ENCODE measurements around the gene CHPF2.
A peak's percentile ranks its signal among the peaks of the same experiment; 100 is the strongest.

Gene CHPF2

GRCh38 chr7:151232091-151232916, at the start of gene CHPF2:
CHPF2 (plus strand) TSS chr7:151232483; CDS start chr7:151234012, 1,529 bp downstream.
- no peaks in the 10 kb centered on the region for H3K27me3 Mint-ChIP-seq
- H3K4me3 Mint-ChIP-seq: peak within 1 kb of the TSS; percentile 100
- H3K36me3 Mint-ChIP-seq: peaks cover 3% of the 10 kb centered on the region
- no peaks in the 10 kb centered on the region for H3K9me3 Mint-ChIP-seq (ENCODE audit: low read depth)
- H3K4me1 Mint-ChIP-seq (ENCODE audit: low read depth): peaks cover 30% of the 10 kb centered on the region
- peak within 1 kb of the TSS; percentile 98 for H3K27ac Mint-ChIP-seq

GRCh38 chr7:151185762-151186639, 46.3 kb upstream of the CHPF2 start:
- no peak overlapping the region for H3K4me3 Mint-ChIP-seq
- H3K4me1 Mint-ChIP-seq (ENCODE audit: low read depth): no peaks in the 10 kb centered on the region
- H3K9me3 Mint-ChIP-seq (ENCODE audit: low read depth): no peaks in the 10 kb centered on the region
- H3K27me3 Mint-ChIP-seq: no peaks in the 10 kb centered on the region
- no peak overlapping the region for H3K27ac Mint-ChIP-seq
- H3K36me3 Mint-ChIP-seq: no peaks in the 10 kb centered on the region

- Mint-ChIP-seq H3K4me1 (ENCODE audit: low read depth) (no peaks in the 10 kb centered on the region), H3K4me3 (no peak within 1 kb of the TSS), H3K36me3 (no peaks in the 10 kb centered on the region), H3K9me3 (ENCODE audit: low read depth) (no peaks in the 10 kb centered on the region), H3K27me3 (no peaks in the 10 kb centered on the region), H3K27ac (no peak within 1 kb of the TSS)
Observed at GRCh38 chr7:151186640-151187408, 45.5 kb upstream of the CHPF2 start, which contains the start of gene ASB10. ASB10 (minus strand) TSS chr7:151187250; CDS start chr7:151187130, 120 bp downstream.

GRCh38 chr7:151187409-151188251, 44.7 kb upstream of the CHPF2 start:
- H3K27ac Mint-ChIP-seq: no peak overlapping the region
- H3K4me1 Mint-ChIP-seq (ENCODE audit: low read depth): no peaks in the 10 kb centered on the region
- no peaks in the 10 kb centered on the region for H3K27me3 Mint-ChIP-seq
- no peaks in the 10 kb centered on the region for H3K36me3 Mint-ChIP-seq
- H3K9me3 Mint-ChIP-seq (ENCODE audit: low read depth): no peaks in the 10 kb centered on the region
- H3K4me3 Mint-ChIP-seq: no peak overlapping the region

GRCh38 chr7:151188252-151188542, 44.1 kb upstream of the CHPF2 start:
- no peaks in the 10 kb centered on the region for H3K4me1 Mint-ChIP-seq (ENCODE audit: low read depth)

GRCh38 chr7:151189038-151189437, 43.2 kb upstream of the CHPF2 start:
- H3K9me3 Mint-ChIP-seq (ENCODE audit: low read depth): no peaks in the 10 kb centered on the region
- H3K4me3 Mint-ChIP-seq: no peak overlapping the region
- no peaks in the 10 kb centered on the region for H3K36me3 Mint-ChIP-seq
- no peaks in the 10 kb centered on the region for H3K27me3 Mint-ChIP-seq
- H3K4me1 Mint-ChIP-seq (ENCODE audit: low read depth): peaks cover 2% of the 10 kb centered on the region
- H3K27ac Mint-ChIP-seq: no peak overlapping the region

More at GRCh38 chr7:151188252-151188542, 44.1 kb upstream of the CHPF2 start:
- H3K27me3 Mint-ChIP-seq: no peaks in the 10 kb centered on the region
- no peak overlapping the region for H3K27ac Mint-ChIP-seq
- no peak overlapping the region for H3K4me3 Mint-ChIP-seq
- H3K36me3 Mint-ChIP-seq: no peaks in the 10 kb centered on the region
- H3K9me3 Mint-ChIP-seq (ENCODE audit: low read depth): no peaks in the 10 kb centered on the region

- Mint-ChIP-seq H3K27me3 (peaks cover 5% of the 10 kb centered on the region), H3K27ac (no peak overlapping the region), H3K36me3 (no peaks in the 10 kb centered on the region), H3K4me1 (ENCODE audit: low read depth) (peaks cover 6% of the 10 kb centered on the region), H3K4me3 (no peak overlapping the region), H3K9me3 (ENCODE audit: low read depth) (no peaks in the 10 kb centered on the region)
Observed at GRCh38 chr7:151191544-151191943, 40.7 kb upstream of the CHPF2 start.

- H3K27me3 Mint-ChIP-seq: peaks cover 5% of the 10 kb centered on the region
- no peaks in the 10 kb centered on the region for H3K9me3 Mint-ChIP-seq (ENCODE audit: low read depth)
- H3K36me3 Mint-ChIP-seq: no peaks in the 10 kb centered on the region
- no peak overlapping the region for H3K27ac Mint-ChIP-seq
- H3K4me1 Mint-ChIP-seq (ENCODE audit: low read depth): peaks cover 6% of the 10 kb centered on the region
- no peak overlapping the region for H3K4me3 Mint-ChIP-seq
Observed at GRCh38 chr7:151192002-151192539, 40.2 kb upstream of the CHPF2 start.

GRCh38 chr7:151193203-151193978, 38.9 kb upstream of the CHPF2 start:
- H3K36me3 Mint-ChIP-seq: no peaks in the 10 kb centered on the region
- H3K4me1 Mint-ChIP-seq (ENCODE audit: low read depth): peaks cover 6% of the 10 kb centered on the region
- no peak overlapping the region for H3K27ac Mint-ChIP-seq
- no peak overlapping the region for H3K4me3 Mint-ChIP-seq
- H3K27me3 Mint-ChIP-seq: peaks cover 5% of the 10 kb centered on the region
- H3K9me3 Mint-ChIP-seq (ENCODE audit: low read depth): no peaks in the 10 kb centered on the region

GRCh38 chr7:151194188-151194587, 38.1 kb upstream of the CHPF2 start:
- Mint-ChIP-seq H3K36me3 (no peaks in the 10 kb centered on the region), H3K9me3 (ENCODE audit: low read depth) (no peaks in the 10 kb centered on the region), H3K4me3 (no peak overlapping the region), H3K27me3 (peaks cover 5% of the 10 kb centered on the region), H3K4me1 (ENCODE audit: low read depth) (peaks cover 6% of the 10 kb centered on the region), H3K27ac (no peak overlapping the region)

GRCh38 chr7:151195616-151196450, 36.5 kb upstream of the CHPF2 start:
- Mint-ChIP-seq H3K4me3 (no peak overlapping the region), H3K4me1 (ENCODE audit: low read depth) (peaks cover 6% of the 10 kb centered on the region), H3K27ac (no peak overlapping the region), H3K36me3 (no peaks in the 10 kb centered on the region), H3K9me3 (ENCODE audit: low read depth) (no peaks in the 10 kb centered on the region), H3K27me3 (peaks cover 5% of the 10 kb centered on the region)

GRCh38 chr7:151197932-151198331, 34.4 kb upstream of the CHPF2 start:
- Mint-ChIP-seq H3K27ac (no peak overlapping the region), H3K36me3 (no peaks in the 10 kb centered on the region), H3K9me3 (ENCODE audit: low read depth) (no peaks in the 10 kb centered on the region)

More at GRCh38 chr7:151197932-151198331, 34.4 kb upstream of the CHPF2 start:
- Mint-ChIP-seq H3K4me3 (no peak overlapping the region), H3K27me3 (peaks cover 5% of the 10 kb centered on the region), H3K4me1 (ENCODE audit: low read depth) (peaks cover 6% of the 10 kb centered on the region)

Measured in activated naive CD8-positive, alpha-beta T cell (primary cell).